Measurements from ENCODE around the gene STAT3. TPM values are rescaled to one million over a fixed set of nuclear protein-coding genes. Genes with fewer than 3 reads are reported as not detected.
"Not testable (repeated sequence)": the region's sequence is repeated elsewhere in the genome, so short reads cannot be mapped to it uniquely, and the experiment has no call there.

Gene STAT3
- total RNA-seq, 1 donor, result 206 TPM

DNA sequence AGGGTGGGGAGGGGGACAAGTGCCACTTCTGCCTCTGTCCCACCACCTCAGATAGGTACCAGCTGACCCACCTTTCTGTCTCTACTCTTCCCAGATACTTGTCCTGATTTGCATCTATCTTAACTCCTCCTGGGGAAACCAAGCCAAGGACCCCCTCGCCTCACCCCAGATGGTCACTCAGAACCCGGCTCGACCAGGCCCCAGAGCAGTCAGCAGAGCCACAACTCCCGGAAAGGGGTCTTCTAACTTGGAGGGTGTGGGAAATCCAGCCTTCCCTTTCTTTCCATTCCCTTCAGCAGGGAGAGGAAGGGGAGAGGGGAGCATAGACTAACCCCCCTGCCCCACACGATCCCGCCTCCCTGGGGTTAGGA is 32.9 kb upstream of the STAT3 start:
- H2AFZ ChIP-seq (ENCODE audit: low read length), result no peak overlapping the region
- peaks cover 44% of the 10 kb centered on the region for H3K4me1 ChIP-seq (ENCODE audit: insufficient read depth, low read length)
- TF ChIP-seq CTCF (IDR thresholded peaks at IDR 0.05; ENCODE audit: extremely low read depth, low read depth, low read length), result no peak
- peak overlapping the region; percentile 100 for H3K4me3 ChIP-seq (ENCODE audit: insufficient read depth, low read length)
- no peaks in the 10 kb centered on the region for H3K9me3 ChIP-seq (ENCODE audit: low read depth, low read length)
- H3K79me2 ChIP-seq (ENCODE audit: insufficient read depth, low read length), result peaks cover 77% of the 10 kb centered on the region
- peak; percentile 23 for DNase-seq (ENCODE audit: insufficient read length, low spot score, missing footprints)
- H3K27ac ChIP-seq (ENCODE audit: low read depth, low read length), result peak overlapping the region; percentile 89
- peak overlapping the region; percentile 82 for H3K4me2 ChIP-seq (ENCODE audit: insufficient read depth, low read length)
- peaks cover 24% of the 10 kb centered on the region for H3K36me3 ChIP-seq (ENCODE audit: insufficient read depth, low read length)
- peaks cover 57% of the 10 kb centered on the region for H4K20me1 ChIP-seq (ENCODE audit: insufficient read depth, low read length)
- no peaks in the 10 kb centered on the region for H3K27me3 ChIP-seq (ENCODE audit: insufficient read depth, low read length)

DNA sequence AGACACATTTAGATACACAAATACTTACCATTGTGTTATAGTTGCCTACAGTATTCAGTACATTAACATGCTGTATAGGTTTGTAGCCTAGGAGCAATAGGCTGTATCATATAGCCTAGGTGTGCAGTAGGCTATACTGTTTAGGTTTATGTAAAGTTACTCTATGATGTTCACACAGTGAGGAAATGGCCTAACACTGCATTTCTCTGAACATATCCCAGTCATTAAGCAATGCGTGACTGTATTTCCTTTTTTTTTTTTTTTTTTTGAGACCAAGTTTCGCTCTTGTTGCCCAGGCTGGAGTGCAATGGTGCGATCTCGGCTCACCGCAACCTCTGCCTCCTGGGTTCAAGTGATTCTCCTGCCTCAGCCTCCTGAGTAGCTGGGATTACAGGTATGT is 29.7 kb upstream of the STAT3 start:
- DNase-seq (ENCODE audit: insufficient read length, low spot score, missing footprints); H3K27me3 ChIP-seq (ENCODE audit: insufficient read depth, low read length); H3K27ac ChIP-seq (ENCODE audit: low read depth, low read length); H2AFZ ChIP-seq (ENCODE audit: low read length); H3K9me3 ChIP-seq (ENCODE audit: low read depth, low read length); H3K4me3 ChIP-seq (ENCODE audit: insufficient read depth, low read length): not testable (repeated sequence)
- peaks cover 86% of the 10 kb centered on the region for H4K20me1 ChIP-seq (ENCODE audit: insufficient read depth, low read length)
- H3K79me2 ChIP-seq (ENCODE audit: insufficient read depth, low read length), result peaks cover 100% of the 10 kb centered on the region
- H3K36me3 ChIP-seq (ENCODE audit: insufficient read depth, low read length), result peaks cover 38% of the 10 kb centered on the region
- peaks cover 51% of the 10 kb centered on the region for H3K4me1 ChIP-seq (ENCODE audit: insufficient read depth, low read length)
- peak overlapping the region; percentile 1 for H3K4me2 ChIP-seq (ENCODE audit: insufficient read depth, low read length)

GRCh38 chr17:42414704-42415409 is 26.6 kb upstream of the STAT3 start:
- H3K27me3 ChIP-seq (ENCODE audit: insufficient read depth, low read length), result no peaks in the 10 kb centered on the region
- no peaks in the 10 kb centered on the region for H3K9me3 ChIP-seq (ENCODE audit: low read depth, low read length)
- H3K36me3 ChIP-seq (ENCODE audit: insufficient read depth, low read length), result peaks cover 47% of the 10 kb centered on the region
- DNase-seq (ENCODE audit: insufficient read length, low spot score, missing footprints), result peak; percentile 21
- no peak overlapping the region for H2AFZ ChIP-seq (ENCODE audit: low read length)
- H3K79me2 ChIP-seq (ENCODE audit: insufficient read depth, low read length), result peaks cover 97% of the 10 kb centered on the region
- H3K4me3 ChIP-seq (ENCODE audit: insufficient read depth, low read length), result no peak overlapping the region
- peaks cover 90% of the 10 kb centered on the region for H4K20me1 ChIP-seq (ENCODE audit: insufficient read depth, low read length)
- H3K4me1 ChIP-seq (ENCODE audit: insufficient read depth, low read length), result peaks cover 58% of the 10 kb centered on the region
- H3K27ac ChIP-seq (ENCODE audit: low read depth, low read length), result peak overlapping the region; percentile 8
- TF ChIP-seq CTCF (IDR thresholded peaks at IDR 0.05; ENCODE audit: extremely low read depth, low read depth, low read length), result no peak
- H3K4me2 ChIP-seq (ENCODE audit: insufficient read depth, low read length), result peak overlapping the region; percentile 23

DNA sequence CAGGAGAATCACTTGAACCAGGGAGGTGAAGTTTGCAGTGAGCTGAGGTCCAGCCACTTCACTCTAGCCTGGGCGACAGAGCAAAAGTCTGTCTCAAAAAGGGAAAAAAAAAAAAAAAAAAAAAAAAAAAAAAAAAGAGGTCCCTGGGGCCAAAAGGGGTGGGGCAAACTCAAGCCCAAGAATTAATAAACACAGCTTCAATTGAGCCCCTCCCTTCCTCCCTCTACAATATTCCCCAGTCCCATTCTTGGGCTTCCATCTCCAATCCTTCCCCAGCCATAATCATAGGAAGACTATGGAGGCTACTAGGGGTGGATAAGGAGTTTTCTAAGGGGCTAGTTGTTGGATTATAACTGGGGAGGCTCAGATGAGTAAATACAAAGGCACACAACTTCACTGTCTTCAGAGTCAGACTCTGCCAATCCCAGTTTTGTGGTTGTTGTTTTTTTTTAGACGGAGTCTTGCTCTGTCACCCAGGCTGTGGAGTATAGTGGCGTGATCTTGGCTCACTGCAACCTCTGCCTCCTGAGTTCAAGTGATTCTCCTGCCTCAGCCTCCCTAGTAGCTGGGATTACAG is 25.3 kb upstream of the STAT3 start:
- TF ChIP-seq CTCF (IDR thresholded peaks at IDR 0.05; ENCODE audit: extremely low read depth, low read depth, low read length), result no peak
- DNase-seq (ENCODE audit: insufficient read length, low spot score, missing footprints), result peak; percentile 91
- H4K20me1 ChIP-seq (ENCODE audit: insufficient read depth, low read length), result peaks cover 90% of the 10 kb centered on the region

More for the DNA sequence above, 25.3 kb upstream of the STAT3 start:
- Histone ChIP-seq H2AFZ (ENCODE audit: low read length) (no peak overlapping the region), H3K27me3 (ENCODE audit: insufficient read depth, low read length) (no peaks in the 10 kb centered on the region), H3K79me2 (ENCODE audit: insufficient read depth, low read length) (peaks cover 95% of the 10 kb centered on the region), H3K4me1 (ENCODE audit: insufficient read depth, low read length) (peaks cover 58% of the 10 kb centered on the region), H3K9me3 (ENCODE audit: low read depth, low read length) (no peaks in the 10 kb centered on the region), H3K4me3 (ENCODE audit: insufficient read depth, low read length) (no peak overlapping the region), H3K4me2 (ENCODE audit: insufficient read depth, low read length) (no peak overlapping the region), H3K27ac (ENCODE audit: low read depth, low read length) (no peak overlapping the region), H3K36me3 (ENCODE audit: insufficient read depth, low read length) (peaks cover 47% of the 10 kb centered on the region)

All from osteoblast (primary cell).